ENCODE data around the gene GCDH. TPM values are rescaled to one million over a fixed set of nuclear protein-coding genes. Genes with fewer than 3 reads are reported as not detected.
"Not testable (repeated sequence)": the region's sequence is repeated elsewhere in the genome, so short reads cannot be mapped to it uniquely, and the experiment has no call there.

The GCDH gene
- polyA plus RNA-seq, 1 experiment: 20.9 TPM

DNA sequence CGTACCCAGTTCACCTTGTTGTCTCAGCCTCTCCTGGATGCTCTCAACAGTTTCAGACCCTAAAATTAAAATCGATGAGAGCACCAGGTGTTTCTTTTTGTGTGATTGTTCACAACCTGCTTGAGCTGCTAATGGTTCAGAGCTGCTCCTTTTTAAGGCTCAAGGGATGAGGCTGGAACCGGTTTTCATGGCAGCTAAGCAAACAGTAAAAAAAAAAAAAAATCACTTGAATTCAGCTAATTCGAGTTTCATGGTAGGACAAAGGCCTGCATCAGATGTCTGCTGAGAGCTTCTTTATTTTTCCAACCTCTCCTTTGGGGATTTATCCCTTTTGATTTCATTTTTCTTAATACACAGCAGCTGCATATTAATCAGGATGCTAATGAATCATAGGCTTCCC, 21.6 kb downstream of the GCDH start:
- CTCF ChIA-PET: interaction anchor here (0.9 to 1.3 kb wide), 2 partner anchors 53 to 153 kb away, joined by 3 read pairs; no protein-coding TSS in a partner anchor

DNA sequence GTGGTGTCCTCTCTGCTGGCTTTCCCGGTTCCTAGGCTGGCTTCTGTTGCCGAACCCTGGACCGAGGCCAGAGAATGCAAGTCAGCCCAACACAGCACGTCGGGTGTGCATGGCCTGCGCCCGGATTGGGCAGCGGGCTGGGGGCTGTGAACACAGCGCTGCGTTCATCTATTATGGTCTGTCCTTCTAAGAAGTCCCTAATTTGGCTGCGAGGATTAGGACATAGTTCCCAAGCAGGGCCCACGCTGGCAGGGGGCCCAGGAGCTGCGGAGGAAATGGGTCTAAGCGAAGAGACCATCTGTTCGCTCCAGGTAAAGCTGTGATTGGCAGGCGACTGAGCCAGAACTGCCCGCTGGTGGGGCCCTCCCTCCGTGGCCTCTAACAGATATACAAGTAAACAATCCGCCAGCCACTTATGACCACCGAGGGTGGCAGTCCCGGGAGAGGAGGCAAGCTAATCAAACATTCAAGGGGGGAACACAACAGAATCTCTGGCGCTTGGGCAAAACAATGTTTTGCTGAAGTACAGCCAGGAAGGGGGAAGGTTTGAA, 22.1 kb downstream of the GCDH start:
- ChIA-PET POLR2A (interaction anchor here (0.6 kb wide), 1 partner anchor 15 kb away, joined by 3 read pairs; no protein-coding TSS in a partner anchor), CTCF (interaction anchor here (0.9 to 1.3 kb wide), 3 partner anchors 52 to 154 kb away, joined by 3 to 5 read pairs (median 3); no protein-coding TSS in a partner anchor)
- no peaks in the 10 kb centered on the region for H3K36me3 ChIP-seq (ENCODE audit: control insufficient read depth, insufficient read depth, low read length)
- no peaks in the 10 kb centered on the region for H3K27me3 ChIP-seq (ENCODE audit: control insufficient read depth, insufficient read depth, low read length)
- no peak for DNase-seq (ENCODE audit: low read depth)
- TF ChIP-seq, protein P1, sequence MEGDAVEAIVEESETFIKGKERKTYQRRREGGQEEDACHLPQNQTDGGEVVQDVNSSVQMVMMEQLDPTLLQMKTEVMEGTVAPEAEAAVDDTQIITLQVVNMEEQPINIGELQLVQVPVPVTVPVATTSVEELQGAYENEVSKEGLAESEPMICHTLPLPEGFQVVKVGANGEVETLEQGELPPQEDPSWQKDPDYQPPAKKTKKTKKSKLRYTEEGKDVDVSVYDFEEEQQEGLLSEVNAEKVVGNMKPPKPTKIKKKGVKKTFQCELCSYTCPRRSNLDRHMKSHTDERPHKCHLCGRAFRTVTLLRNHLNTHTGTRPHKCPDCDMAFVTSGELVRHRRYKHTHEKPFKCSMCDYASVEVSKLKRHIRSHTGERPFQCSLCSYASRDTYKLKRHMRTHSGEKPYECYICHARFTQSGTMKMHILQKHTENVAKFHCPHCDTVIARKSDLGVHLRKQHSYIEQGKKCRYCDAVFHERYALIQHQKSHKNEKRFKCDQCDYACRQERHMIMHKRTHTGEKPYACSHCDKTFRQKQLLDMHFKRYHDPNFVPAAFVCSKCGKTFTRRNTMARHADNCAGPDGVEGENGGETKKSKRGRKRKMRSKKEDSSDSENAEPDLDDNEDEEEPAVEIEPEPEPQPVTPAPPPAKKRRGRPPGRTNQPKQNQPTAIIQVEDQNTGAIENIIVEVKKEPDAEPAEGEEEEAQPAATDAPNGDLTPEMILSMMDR (IDR thresholded peaks at IDR 0.05; ENCODE audit: insufficient read depth, low read depth, low read length): no peak
- H3K4me3 ChIP-seq (ENCODE audit: low read depth, low read length): no peak overlapping the region

More for the DNA sequence above, 21.6 kb downstream of the GCDH start:
- TF ChIP-seq, protein P1 (IDR thresholded peaks at IDR 0.05; ENCODE audit: insufficient read depth, low read depth, low read length): no peak
- H3K27me3 ChIP-seq (ENCODE audit: control insufficient read depth, insufficient read depth, low read length): no peaks in the 10 kb centered on the region
- no peak overlapping the region for H3K4me3 ChIP-seq (ENCODE audit: low read depth, low read length)
- no peaks in the 10 kb centered on the region for H3K36me3 ChIP-seq (ENCODE audit: control insufficient read depth, insufficient read depth, low read length)
- POLR2A ChIA-PET: interaction anchor here (0.6 kb wide), 1 partner anchor 15 kb away, joined by 3 read pairs; no protein-coding TSS in a partner anchor
- DNase-seq (ENCODE audit: low read depth): no peak

GRCh38 chr19:12913851-12914690, 23.1 kb downstream of the GCDH start:
- no peak for DNase-seq (ENCODE audit: low read depth)
- Histone ChIP-seq H3K27me3 (ENCODE audit: control insufficient read depth, insufficient read depth, low read length) (no peaks in the 10 kb centered on the region), H3K4me3 (ENCODE audit: low read depth, low read length) (no peak overlapping the region), H3K36me3 (ENCODE audit: control insufficient read depth, insufficient read depth, low read length) (no peaks in the 10 kb centered on the region)
- ChIA-PET POLR2A (no interaction called here), CTCF (interaction anchor here (1.2 to 1.3 kb wide), 2 partner anchors 51 to 66 kb away, joined by 3 to 5 read pairs; no protein-coding TSS in a partner anchor)
- TF ChIP-seq, protein P1 (IDR thresholded peaks at IDR 0.05; ENCODE audit: insufficient read depth, low read depth, low read length): no peak

DNA sequence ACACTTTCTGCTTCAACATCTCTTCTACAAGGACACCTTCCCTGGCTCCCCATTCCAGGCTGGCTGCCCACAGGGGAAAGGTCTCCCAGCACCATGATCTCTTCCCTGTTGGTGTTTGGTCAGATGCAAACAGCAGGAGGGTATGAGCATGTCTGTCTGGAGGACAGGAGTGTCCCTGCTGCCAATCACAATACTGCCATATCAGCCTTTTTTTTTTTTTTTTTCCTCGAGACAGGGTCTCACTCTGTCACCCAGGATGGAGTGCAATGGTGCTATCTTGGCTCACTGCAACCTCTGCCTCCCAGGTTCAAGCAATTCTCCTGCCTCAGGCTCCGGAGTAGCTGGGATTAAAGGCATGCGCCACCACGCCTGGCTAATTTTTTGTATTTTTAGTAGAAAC, 24.9 kb downstream of the GCDH start:
- DNase-seq (ENCODE audit: low read depth): not testable (repeated sequence)

DNA sequence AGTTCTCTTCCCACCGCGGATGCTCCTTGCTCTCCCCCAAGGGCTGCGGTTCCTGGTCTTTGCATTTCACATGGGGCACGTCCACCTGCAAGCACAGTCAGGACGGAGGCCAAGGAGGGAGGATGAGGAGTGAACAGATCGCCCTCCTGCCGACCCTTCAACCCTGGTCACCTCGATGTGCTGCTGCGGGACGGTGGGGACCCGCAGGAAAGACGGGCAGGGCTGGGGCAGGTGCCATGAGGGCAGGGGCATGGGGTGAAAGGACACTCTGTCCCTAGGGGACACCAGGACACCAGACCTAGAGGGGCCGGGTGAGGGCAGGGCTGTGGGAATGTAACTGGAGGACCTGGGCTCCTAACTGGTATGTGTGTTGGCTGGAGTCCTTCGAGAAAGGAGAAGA, 27.3 kb downstream of the GCDH start:
- no peak overlapping the region for H3K4me3 ChIP-seq (ENCODE audit: low read depth, low read length)
- peaks cover 10% of the 10 kb centered on the region for H3K36me3 ChIP-seq (ENCODE audit: control insufficient read depth, insufficient read depth, low read length)
- DNase-seq (ENCODE audit: low read depth): no peak
- TF ChIP-seq, protein P1 (IDR thresholded peaks at IDR 0.05; ENCODE audit: insufficient read depth, low read depth, low read length): no peak
- POLR2A ChIA-PET: no interaction called here
- CTCF ChIA-PET: interaction anchor here (1.1 to 1.3 kb wide), 2 partner anchors 8 to 10 kb away, joined by 3 read pairs; no protein-coding TSS in a partner anchor
- H3K27me3 ChIP-seq (ENCODE audit: control insufficient read depth, insufficient read depth, low read length): no peaks in the 10 kb centered on the region

More for the DNA sequence above, 24.9 kb downstream of the GCDH start:
- POLR2A ChIA-PET; CTCF ChIA-PET; H3K4me3 ChIP-seq (ENCODE audit: low read depth, low read length); H3K27me3 ChIP-seq (ENCODE audit: control insufficient read depth, insufficient read depth, low read length); H3K36me3 ChIP-seq (ENCODE audit: control insufficient read depth, insufficient read depth, low read length): not testable (repeated sequence)
